GM03348 (cell line): ENCODE measurements around the gene P3H2.
A peak's percentile ranks its signal among the peaks of the same experiment; 100 is the strongest.
"Not testable (repeated sequence)": the region's sequence is repeated elsewhere in the genome, so short reads cannot be mapped to it uniquely, and the experiment has no call there.

Experiments
- DNase-seq: peaks from one replicate; pipeline ENCODE4 v3.0.0; 2012; ENCODE audit warnings: low spot score

The P3H2 gene, protein sequence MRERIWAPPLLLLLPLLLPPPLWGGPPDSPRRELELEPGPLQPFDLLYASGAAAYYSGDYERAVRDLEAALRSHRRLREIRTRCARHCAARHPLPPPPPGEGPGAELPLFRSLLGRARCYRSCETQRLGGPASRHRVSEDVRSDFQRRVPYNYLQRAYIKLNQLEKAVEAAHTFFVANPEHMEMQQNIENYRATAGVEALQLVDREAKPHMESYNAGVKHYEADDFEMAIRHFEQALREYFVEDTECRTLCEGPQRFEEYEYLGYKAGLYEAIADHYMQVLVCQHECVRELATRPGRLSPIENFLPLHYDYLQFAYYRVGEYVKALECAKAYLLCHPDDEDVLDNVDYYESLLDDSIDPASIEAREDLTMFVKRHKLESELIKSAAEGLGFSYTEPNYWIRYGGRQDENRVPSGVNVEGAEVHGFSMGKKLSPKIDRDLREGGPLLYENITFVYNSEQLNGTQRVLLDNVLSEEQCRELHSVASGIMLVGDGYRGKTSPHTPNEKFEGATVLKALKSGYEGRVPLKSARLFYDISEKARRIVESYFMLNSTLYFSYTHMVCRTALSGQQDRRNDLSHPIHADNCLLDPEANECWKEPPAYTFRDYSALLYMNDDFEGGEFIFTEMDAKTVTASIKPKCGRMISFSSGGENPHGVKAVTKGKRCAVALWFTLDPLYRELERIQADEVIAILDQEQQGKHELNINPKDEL

GRCh38 chr3:190120269-190121060 lies at the start of gene P3H2:
P3H2 (minus strand) TSS chr3:190120897; CDS start chr3:190120731, 166 bp downstream.
- peak; percentile 94 for DNase-seq

GRCh38 chr3:190169877-190170276 lies 49.2 kb upstream of the P3H2 start:
- DNase-seq = no peak

GRCh38 chr3:190169243-190169642 lies 48.5 kb upstream of the P3H2 start:
- no peak for DNase-seq

DNA sequence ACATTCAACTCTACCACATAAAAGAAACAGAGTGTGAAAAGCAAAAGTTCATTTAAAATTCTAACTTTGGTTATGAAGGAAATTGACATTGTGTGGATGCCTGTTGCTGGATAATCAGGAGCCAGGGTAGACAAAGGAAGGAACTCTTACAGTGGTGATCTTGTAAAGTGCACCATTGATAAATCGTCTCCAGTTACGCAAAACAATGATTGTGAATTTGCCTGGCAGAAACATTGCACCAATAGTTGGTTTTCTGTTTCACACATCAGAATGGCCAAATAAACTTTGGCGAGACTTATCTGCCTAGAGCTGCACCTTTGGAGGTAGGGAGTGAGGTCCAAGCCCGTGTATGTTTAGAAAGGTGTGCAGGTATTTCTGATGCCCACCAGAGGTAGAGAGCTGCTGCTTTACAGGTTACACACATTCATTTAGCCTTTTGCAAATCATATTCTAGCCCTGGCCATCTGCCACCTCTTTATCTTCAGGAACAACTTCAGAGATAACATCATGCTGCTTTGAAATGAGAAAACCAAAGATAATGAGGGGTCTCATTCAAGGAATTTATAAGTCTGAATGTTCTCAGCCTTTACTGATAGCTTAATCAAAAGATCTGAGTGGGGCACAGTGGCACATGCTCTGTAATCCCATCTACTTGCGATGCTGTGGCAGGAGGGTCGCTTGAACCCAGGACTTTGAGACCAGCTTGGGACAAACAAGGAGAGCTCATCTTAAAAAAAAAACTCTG lies 47.4 kb upstream of the P3H2 start:
- no peak for DNase-seq

GRCh38 chr3:190166948-190167347 lies 46.3 kb upstream of the P3H2 start:
- no peak for DNase-seq

GRCh38 chr3:190165253-190165652 lies 44.6 kb upstream of the P3H2 start:
- no peak for DNase-seq

DNA sequence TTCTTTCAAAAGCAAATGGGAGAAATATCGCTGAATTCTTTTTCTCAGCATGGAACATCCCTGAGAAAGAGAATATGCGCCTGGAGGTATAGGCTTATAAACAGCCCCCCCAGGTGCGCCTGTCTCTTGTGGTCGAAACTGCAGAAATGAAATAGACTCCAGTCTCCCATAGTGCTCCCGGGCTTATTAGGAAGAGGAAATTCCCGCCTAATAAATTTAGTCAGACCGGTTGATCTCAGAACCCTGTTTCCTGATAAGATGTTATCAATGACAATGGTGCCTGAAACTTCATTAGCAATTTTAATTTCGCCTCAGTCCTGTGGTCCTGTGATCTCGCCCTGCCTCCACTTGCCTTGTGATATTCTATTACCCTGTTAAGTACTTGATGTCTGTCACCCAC lies 41.3 kb upstream of the P3H2 start:
- DNase-seq = not testable (repeated sequence)

GRCh38 chr3:190159902-190160435 lies 39.3 kb upstream of the P3H2 start:
- no peak for DNase-seq

GRCh38 chr3:190158261-190158660 lies 37.6 kb upstream of the P3H2 start:
- DNase-seq = no peak

- no peak for DNase-seq
These were observed 35.1 kb upstream of the P3H2 start for GRCh38 chr3:190155752-190156151.

GRCh38 chr3:190150681-190151080 lies 30.0 kb upstream of the P3H2 start:
- no peak for DNase-seq

DNA sequence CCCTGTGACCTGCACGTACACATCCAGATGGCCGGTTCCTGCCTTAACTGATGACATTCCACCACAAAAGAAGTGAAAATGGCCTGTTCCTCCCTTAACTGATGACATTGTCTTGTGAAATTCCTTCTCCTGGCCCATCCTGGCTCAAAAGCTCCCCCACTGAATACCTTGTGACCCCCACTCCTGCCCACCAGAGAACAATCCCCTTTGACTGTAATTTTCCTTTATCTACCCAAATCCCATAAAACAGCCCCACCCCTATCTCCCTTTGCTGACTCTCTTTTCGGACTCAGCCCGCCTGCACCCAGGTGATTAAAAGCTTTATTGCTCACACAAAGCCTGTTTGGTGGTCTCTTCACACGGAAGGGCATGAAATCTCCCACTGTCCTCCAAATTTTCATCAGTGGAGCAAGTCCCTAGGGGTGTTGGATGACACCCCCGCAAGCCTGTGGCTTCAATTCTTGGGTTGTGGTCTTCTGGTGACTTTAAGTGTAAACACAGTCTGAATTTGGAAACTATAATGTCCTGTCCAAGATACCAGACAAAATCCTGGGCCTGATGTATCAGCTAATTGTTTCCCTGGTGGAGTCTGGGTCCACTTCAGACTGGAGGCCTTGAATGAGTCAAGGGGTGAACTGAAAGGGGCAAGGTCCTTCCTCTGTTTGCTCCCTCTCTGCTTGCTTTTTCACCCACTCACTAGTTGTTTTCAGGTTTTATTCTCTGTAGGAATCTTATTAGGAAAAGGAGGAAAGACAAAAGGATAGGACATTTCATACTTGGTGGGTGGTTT lies 29.3 kb upstream of the P3H2 start:
- not testable (repeated sequence) for DNase-seq

- DNase-seq = not testable (repeated sequence)
These were observed 24.1 kb upstream of the P3H2 start for GRCh38 chr3:190144793-190145192.

- DNase-seq = no peak
These were observed 21.3 kb upstream of the P3H2 start for GRCh38 chr3:190142041-190142440.

GRCh38 chr3:190139365-190139764 lies 18.7 kb upstream of the P3H2 start:
- no peak for DNase-seq

- peak; percentile 22 for DNase-seq
These were observed 11.7 kb upstream of the P3H2 start for GRCh38 chr3:190132371-190132770.

DNA sequence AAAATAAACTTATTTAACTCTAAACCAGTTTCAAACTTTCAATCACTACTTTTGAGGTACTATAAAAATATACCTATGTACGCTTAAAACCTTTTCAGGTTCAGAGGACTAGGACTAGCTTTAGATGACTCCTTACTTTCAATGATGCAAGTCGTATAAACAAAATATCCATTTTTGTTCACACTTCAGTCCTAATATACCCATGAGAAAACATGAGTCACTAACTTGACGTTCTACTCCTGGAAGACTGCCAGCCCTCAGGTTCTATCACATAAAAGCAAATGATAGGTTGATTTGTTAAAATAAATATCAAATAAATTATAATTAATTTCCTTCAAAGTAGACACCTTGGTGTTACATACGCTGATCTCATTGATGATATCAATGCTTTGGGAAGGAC lies 10.6 kb upstream of the P3H2 start:
- DNase-seq = no peak

GRCh38 chr3:190130696-190131095 lies 10.0 kb upstream of the P3H2 start:
- no peak for DNase-seq

GRCh38 chr3:190130037-190130436 lies 9.3 kb upstream of the P3H2 start:
- DNase-seq = no peak

GRCh38 chr3:190127797-190128196 lies 7.1 kb upstream of the P3H2 start:
- no peak for DNase-seq

DNA sequence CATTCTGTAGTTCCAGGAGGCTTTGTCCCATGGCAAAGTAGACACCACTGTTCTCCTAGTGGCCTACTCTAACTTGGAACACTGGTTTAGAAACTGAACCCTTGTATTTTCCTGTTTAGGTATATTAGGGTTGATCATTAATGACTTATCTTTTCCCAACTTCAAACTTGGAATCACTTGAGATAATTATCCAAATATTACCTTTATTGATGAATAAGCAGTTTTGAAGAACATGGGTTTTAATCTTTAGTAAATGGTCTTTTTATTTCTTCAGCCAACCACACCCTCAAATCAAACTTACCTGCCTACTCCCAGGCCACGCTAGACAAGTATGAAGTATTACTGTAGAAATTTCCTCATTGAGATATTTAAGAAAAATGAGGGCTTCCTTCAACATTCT lies 6.5 kb upstream of the P3H2 start:
- DNase-seq = no peak
